Endodermal cell (in vitro differentiated cells): ENCODE results near the gene SEC61A2. TPM values are rescaled to one million over a fixed set of nuclear protein-coding genes. Genes with fewer than 3 reads are reported as not detected.

Experiments used
- DNase-seq: peaks from one replicate; pipeline ENCODE4 v3.0.0-alpha.2; 2017
- H3K27ac ChIP-seq: 2 replicates; pipeline ENCODE4 v1.5.1; 2013; ENCODE audit warnings: mild to moderate bottlenecking, low read depth, low read length, moderate library complexity
- H3K27me3 ChIP-seq: 2 replicates; pipeline ENCODE4 v1.6.1; 2013; ENCODE audit warnings: mild to moderate bottlenecking, low read length, moderate library complexity; ENCODE audit not compliant: insufficient read depth, control insufficient read depth, poor library complexity, severe bottlenecking
- H3K36me3 ChIP-seq: 2 replicates; pipeline ENCODE4 v1.7.0; 2013; ENCODE audit warnings: mild to moderate bottlenecking, low read length, moderate library complexity; ENCODE audit not compliant: control insufficient read depth, insufficient read depth
- H3K4me1 ChIP-seq: one replicate; pipeline ENCODE4 v1.7.0; 2013; ENCODE audit warnings: low read length; ENCODE audit not compliant: control insufficient read depth, insufficient read depth
- H3K4me3 ChIP-seq: 2 replicates; pipeline ENCODE4 v1.5.1; 2013; ENCODE audit warnings: mild to moderate bottlenecking, low read length, moderate library complexity
- H3K9ac ChIP-seq: 2 replicates; pipeline ENCODE4 v1.6.1; 2013; ENCODE audit warnings: mild to moderate bottlenecking, low read length, moderate library complexity; ENCODE audit not compliant: poor library complexity, severe bottlenecking; ENCODE audit errors: extremely low read depth
- H3K9me3 ChIP-seq: 2 replicates; pipeline ENCODE4 v1.6.1; 2013; ENCODE audit warnings: mild to moderate bottlenecking, low read length, moderate library complexity; ENCODE audit not compliant: control insufficient read depth
- H3K27ac Mint-ChIP-seq: 2 replicates; pipeline ENCODE4 v1.8.0; 2020; ENCODE audit warnings: mixed read lengths
- H3K27me3 Mint-ChIP-seq: 2 replicates; pipeline ENCODE4 v1.8.0; 2021; ENCODE audit warnings: mild to moderate bottlenecking, mixed read lengths; ENCODE audit not compliant: insufficient read depth
- H3K36me3 Mint-ChIP-seq: 2 replicates; pipeline ENCODE4 v1.8.0; 2020; ENCODE audit warnings: low read depth, mixed read lengths
- H3K4me1 Mint-ChIP-seq: 2 replicates; pipeline ENCODE4 v1.8.0; 2020; ENCODE audit warnings: mixed read lengths
- H3K4me3 Mint-ChIP-seq: 2 replicates; pipeline ENCODE4 v1.8.0; 2020; ENCODE audit warnings: mild to moderate bottlenecking, moderate library complexity, mixed read lengths
- H3K9me3 Mint-ChIP-seq: 2 replicates; pipeline ENCODE4 v1.8.0; 2020; ENCODE audit warnings: mild to moderate bottlenecking, mixed read lengths
- WGBS, 2 experiments: methylation state at CpG; one replicate each; pipeline versions ENCODE4 v1.1.5 to v1.1.7; 2013; ENCODE audit warnings: missing lambda C conversion rate in 2 of 2, mixed read lengths in 1 of 2; ENCODE audit not compliant: insufficient coverage in 1 of 2, insufficient read length in 1 of 2; 5-methylcytosine and 5-hydroxymethylcytosine counted together
- total RNA-seq, 2 donors: library from RNA; stranded (reverse); fragmentation: NEBNext Ultra II Directional in 1 of 2; extraction: Animal tissue kit (Norgen Biotek cat#: 25700) in 1 of 2; gene quantifications; 2 replicates in 1 of 2; 3 replicates in 1 of 2; pipeline ENCODE4 v1.2.1, GENCODE V29; 2021
- TF ChIP-seq, protein P1 (sequence below): fragments of 200-600 bp; sonication (generic); conservative IDR thresholded peaks from 2 replicates; pipeline ENCODE4 v1.5.0; 2021; ENCODE audit warnings: antibody characterized with exemption, mild to moderate bottlenecking

SEC61A2 gene
- total RNA-seq, 2 donors from 2014 or later, result 24.4 to 40.5 TPM

DNA sequence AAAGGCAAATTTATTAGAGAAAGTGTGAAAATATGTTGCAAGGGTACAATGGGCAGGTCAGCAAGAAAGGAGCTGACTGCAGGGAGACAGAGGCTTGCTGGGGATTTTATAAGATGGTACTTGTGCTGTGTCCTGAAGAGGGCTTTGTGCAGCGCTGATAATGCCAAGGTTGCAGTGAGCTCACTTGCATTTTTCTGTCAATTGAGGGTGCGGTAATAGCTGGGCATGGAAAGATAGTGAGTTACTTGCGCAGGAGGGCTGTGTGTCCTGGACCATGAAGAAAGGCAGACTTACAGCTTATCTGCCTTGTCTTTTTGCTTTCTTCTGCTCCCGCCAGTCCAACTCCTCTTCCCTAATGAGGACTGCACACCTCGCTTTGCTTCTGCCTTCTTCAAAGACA lies 79.0 kb downstream of the SEC61A2 start:
- WGBS, 2 experiments, result 96 to 100% methylated on average over 5 of the region's 5 CpGs
- Histone ChIP-seq H3K9ac (no peak overlapping the region), H3K9me3 (peaks cover 5% of the 10 kb centered on the region), H3K36me3 (peaks cover 75% of the 10 kb centered on the region), H3K4me1 (no peaks in the 10 kb centered on the region), H3K27ac (no peak overlapping the region), H3K27me3 (no peaks in the 10 kb centered on the region), H3K4me3 (no peak overlapping the region)
- Mint-ChIP-seq H3K9me3 (peaks cover 14% of the 10 kb centered on the region), H3K27ac (no peak overlapping the region), H3K4me1 (no peaks in the 10 kb centered on the region), H3K36me3 (peaks cover 85% of the 10 kb centered on the region), H3K27me3 (no peaks in the 10 kb centered on the region), H3K4me3 (no peak overlapping the region)
- no peak for DNase-seq
- TF ChIP-seq, protein P1, sequence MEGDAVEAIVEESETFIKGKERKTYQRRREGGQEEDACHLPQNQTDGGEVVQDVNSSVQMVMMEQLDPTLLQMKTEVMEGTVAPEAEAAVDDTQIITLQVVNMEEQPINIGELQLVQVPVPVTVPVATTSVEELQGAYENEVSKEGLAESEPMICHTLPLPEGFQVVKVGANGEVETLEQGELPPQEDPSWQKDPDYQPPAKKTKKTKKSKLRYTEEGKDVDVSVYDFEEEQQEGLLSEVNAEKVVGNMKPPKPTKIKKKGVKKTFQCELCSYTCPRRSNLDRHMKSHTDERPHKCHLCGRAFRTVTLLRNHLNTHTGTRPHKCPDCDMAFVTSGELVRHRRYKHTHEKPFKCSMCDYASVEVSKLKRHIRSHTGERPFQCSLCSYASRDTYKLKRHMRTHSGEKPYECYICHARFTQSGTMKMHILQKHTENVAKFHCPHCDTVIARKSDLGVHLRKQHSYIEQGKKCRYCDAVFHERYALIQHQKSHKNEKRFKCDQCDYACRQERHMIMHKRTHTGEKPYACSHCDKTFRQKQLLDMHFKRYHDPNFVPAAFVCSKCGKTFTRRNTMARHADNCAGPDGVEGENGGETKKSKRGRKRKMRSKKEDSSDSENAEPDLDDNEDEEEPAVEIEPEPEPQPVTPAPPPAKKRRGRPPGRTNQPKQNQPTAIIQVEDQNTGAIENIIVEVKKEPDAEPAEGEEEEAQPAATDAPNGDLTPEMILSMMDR, result no peak

DNA sequence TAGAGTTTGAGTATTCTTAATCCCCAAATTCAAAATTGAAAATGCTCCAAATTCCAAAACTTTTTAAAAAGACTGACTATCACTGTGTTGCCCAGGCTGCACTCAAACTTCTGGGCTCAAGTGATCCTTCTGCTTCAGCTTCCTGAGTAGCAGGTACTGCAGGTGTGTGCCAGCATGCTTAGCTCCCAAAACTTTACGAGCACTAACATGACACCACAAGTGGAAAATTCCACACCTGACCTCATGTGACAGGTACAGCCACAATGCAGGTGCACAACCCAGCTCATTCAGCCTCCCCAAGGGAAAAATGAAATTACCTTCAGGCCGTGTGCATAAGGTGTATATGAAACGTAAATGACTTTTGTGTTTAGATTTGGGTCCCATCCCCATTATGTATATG lies 83.0 kb downstream of the SEC61A2 start:
- TF ChIP-seq, protein P1, result no peak
- Mint-ChIP-seq H3K4me1 (no peaks in the 10 kb centered on the region), H3K27me3 (no peaks in the 10 kb centered on the region), H3K4me3 (no peak overlapping the region), H3K9me3 (peaks cover 14% of the 10 kb centered on the region), H3K36me3 (peaks cover 74% of the 10 kb centered on the region), H3K27ac (no peak overlapping the region)
- Histone ChIP-seq H3K9me3 (peaks cover 5% of the 10 kb centered on the region), H3K9ac (no peak overlapping the region), H3K4me1 (no peaks in the 10 kb centered on the region), H3K36me3 (peaks cover 84% of the 10 kb centered on the region), H3K27ac (no peak overlapping the region), H3K4me3 (no peak overlapping the region), H3K27me3 (no peaks in the 10 kb centered on the region)
- DNase-seq, result no peak
- WGBS, 2 experiments, result 80 to 88% methylated on average over 1 to 2 of the region's 3 CpGs

DNA sequence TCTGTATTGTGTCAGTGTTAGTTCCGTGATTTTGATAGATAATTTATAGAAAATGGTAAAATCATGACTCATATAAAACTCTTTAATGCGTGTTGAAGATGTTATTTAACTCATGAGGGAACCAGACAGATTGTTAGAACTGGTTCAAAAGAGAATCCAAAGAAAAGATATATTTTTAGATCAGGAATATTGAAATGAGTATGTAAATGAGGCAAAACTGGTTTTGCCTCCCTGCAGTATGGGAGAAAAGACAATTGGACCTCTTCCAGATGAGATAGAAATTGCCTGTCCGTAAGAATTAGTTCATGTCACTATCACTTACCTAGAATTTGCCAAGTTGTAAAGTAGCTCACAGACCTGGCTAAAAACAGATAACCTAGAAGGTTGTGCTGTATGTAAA lies 84.1 kb downstream of the SEC61A2 start:
- no peaks in the 10 kb centered on the region for H3K27me3 ChIP-seq
- no peak overlapping the region for H3K27ac ChIP-seq
- no peak overlapping the region for H3K4me3 ChIP-seq
- TF ChIP-seq, protein P1, result no peak
- no peak overlapping the region for H3K4me3 Mint-ChIP-seq
- peaks cover 66% of the 10 kb centered on the region for H3K36me3 Mint-ChIP-seq
- no peaks in the 10 kb centered on the region for H3K4me1 Mint-ChIP-seq
- 88 to 97% methylated on average over 3 of the region's 3 CpGs for WGBS, 2 experiments
- H3K9me3 Mint-ChIP-seq, result peaks cover 10% of the 10 kb centered on the region
- H3K36me3 ChIP-seq, result peaks cover 80% of the 10 kb centered on the region
- no peak for DNase-seq
- no peaks in the 10 kb centered on the region for H3K4me1 ChIP-seq
- H3K9ac ChIP-seq, result no peak overlapping the region
- peaks cover 5% of the 10 kb centered on the region for H3K9me3 ChIP-seq
- no peaks in the 10 kb centered on the region for H3K27me3 Mint-ChIP-seq
- H3K27ac Mint-ChIP-seq, result no peak overlapping the region
